CD4-positive, alpha-beta T cell treated with Interleukin-12 subunit alpha and Interleukin-12 subunit beta, for 1 hour (primary cell): ENCODE data around the gene ACTL6A.
"Not testable (repeated sequence)": the region's sequence is repeated elsewhere in the genome, so short reads cannot be mapped to it uniquely, and the experiment has no call there.

Experiments
- DNase-seq: peaks from one replicate; pipeline ENCODE4 v3.0.0-alpha.2; 2020

The ACTL6A gene

DNA sequence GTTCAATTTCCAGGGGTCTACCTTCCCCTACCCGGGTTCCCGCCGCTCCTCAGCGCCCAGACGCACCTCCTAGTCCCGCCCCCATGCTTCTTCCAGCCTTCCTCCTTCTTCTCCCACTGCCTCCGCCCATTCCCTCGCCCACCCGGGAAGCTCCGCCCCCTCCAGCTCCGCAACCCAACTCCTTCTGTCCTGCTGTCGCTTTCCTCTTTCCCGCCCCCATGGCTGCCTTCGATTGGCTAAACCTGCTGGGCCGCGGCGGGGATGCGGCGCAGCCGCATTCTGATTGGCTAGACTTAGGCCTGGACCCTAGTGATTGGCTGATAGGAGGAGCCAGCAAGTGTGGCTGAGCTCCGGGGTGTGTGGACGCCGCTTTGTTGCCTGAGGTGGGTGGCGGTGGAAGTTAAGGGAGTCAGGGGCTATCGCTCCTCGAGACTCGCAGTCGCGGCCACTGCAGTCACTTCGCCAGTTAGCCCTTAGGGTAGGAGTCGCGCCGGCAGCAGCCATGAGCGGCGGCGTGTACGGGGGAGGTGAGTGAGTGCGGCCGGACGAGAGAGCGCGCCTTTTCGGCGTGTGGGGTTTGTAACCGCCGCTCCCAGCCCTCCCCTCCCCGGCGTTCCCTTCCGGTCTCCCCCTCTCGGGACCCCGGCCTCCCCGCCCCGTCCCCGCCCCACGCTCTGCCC is at the start of gene ACTL6A:
TSS of gene ACTL6A (plus strand) at position 336 of the 680 bp plus-strand sequence. CDS start at position 503, 167 bp downstream.
- DNase-seq, result peak; percentile 98

DNA sequence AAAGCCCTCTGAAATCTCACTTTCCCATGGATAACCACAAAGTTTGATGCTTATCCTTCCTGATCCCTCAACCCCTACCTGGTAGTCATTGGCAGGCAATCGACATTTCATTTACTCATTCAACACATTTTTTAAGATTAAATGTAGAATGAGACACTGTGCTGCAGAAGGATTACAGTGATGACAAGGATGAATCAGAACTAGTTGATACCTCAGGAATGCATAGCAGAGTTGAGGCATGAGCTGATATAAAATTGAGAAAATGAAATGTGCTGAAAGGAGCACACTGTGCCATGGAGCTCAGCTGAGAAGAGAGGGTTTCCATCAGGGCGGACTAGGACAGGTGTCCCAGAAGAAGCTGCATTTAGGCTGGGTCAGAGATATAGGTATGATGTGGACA is 48.9 kb upstream of the ACTL6A start:
- no peak for DNase-seq

DNA sequence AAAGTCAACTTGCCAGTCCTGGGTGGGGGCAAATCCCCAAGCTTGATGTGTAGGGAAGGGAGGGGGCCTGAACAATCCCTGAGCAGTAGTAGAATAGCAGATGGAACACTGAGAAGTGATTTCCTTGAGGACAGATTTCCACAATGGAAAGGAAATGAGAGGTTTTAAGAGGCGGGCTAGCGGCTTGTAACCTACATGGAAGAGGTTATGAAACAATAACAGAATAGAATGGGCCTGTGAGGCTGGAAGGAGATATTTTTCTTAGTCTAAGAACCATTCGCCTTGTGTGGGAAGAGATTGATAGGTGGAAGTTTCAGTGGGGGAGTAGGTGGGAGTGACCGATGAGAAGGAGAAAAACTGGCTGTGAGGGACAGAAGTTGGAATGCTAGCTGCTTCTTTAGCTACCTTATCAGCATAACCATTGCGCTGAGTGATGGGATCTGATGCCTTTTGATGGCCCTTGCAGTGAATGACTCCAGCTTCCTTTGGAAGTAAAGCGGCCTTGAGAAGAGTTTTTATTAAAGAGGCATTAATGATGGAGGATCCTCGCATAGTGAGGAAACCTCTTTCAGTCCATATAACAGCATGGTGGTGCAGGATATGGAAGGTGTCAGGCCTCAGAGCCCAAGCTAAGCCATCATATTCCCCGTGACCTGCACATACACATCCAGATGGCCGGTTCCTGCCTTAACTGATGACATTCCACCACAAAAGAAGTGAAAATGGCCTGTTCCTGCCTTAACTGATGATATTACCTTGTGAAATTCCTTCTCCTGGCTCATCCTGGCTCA is 46.1 kb upstream of the ACTL6A start:
- DNase-seq, result not testable (repeated sequence)

DNA sequence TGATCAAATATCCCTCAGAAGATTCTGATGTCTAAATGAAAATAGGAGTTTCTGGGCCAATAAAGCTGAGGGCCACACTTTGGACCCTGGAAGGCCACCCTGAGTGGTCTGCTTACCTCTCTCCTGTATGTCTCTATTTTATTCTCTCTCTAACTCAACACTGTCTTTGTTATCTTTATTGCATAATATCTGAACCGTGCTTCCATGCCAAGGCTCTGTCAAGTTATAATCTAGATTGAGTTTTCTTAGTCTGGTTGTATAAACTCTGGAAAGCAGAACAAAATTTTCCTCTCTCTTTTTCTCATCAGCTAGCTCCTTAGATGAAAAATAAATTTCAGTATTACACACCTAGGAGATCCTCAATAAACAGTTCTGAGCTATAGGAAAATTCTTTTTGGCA is 36.2 kb upstream of the ACTL6A start:
- DNase-seq, result no peak

DNA sequence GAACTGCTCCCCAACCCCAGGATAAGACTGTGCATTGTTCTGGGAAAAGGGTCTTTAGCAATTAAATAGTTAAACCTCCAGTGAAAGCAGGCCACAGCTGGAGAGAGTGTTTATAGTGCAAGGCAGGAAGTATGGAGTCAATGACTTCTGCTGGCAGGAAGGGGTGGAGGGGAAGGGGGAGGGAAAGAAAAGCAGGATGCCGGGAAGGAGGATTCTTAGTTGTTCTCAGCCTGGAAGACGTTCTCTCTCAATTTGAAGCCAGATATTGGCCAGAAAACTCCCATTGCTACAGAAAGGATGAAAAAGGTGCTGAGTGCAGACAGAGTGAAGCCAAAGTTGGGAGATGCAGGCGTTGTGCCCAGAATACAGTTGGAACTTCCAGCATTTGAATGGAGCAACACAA is 35.7 kb upstream of the ACTL6A start:
- DNase-seq, result no peak

DNA sequence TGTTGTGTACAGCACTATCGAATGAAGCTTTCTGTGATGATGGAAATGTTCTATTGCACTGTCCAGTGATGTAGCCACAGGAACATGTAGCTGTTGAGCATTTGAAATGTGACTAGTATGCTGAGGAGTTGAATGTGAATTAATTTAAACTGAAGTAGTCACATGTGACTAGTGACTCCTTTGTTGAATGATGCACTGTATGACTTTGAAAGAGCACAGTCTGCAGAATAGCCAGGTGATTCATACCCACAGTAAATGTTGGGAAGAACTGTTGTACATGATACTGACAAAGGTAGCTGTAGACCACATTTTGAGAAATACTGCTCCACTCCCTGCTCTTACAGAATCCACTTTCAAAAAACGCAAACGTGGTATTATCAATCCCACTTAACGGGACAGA is 34.0 kb upstream of the ACTL6A start:
- no peak for DNase-seq

DNA sequence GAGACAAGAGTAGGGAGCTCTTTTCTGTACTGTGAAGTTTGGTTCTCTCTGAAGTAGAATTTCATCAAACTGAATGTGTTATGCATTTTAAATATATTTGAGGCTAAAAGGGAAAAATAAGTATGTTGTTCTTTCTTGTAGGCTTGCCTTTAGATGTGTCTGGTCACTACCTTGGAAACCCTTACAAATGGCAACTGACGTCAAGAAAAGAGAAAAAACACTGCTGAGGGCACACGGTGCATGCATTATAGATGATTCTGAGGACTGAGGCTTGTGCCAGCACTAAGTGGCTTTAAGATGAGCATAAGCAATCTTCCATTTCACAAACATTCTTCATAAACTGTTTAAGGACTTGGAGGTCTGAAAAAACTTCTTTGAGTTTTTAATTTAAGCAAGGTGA is 31.1 kb upstream of the ACTL6A start:
- DNase-seq, result no peak

DNA sequence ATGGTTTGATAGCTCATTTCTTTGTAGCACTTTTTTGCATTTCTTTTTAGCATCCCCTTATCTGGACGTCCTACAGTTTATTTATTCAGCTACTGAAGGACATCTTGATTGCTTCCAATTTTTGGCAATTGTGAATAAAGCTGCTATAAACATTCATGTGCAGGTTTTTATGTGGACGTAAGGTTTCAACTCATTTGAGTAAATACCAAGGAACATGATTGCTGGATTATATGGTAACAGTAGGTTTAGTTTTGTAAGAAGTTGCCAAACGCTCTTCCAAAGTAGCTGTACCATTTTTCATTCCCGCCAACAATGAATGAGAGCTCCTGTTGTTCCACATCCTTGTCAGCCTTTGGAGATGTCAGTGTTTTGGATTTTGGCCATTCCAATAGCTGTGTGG is 29.5 kb upstream of the ACTL6A start:
- DNase-seq, result no peak

DNA sequence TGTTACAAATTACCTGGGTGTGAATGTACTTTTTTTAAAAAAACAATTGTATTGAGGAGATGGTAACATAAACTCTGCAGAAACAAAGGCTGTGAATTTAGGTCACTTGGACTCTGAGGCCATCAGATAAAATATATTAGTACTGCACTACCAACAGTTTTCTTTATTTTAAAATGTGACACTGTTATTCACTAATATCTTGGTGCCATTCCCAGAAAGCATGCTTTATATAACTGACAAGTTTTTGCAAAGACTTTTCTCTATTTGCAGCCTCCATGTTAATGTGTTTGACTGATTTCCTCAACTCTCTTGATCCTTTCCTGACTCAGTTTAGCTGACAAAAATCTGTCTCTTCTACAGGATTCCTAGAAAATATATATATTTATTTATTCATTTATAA is 26.5 kb upstream of the ACTL6A start:
- no peak for DNase-seq

DNA sequence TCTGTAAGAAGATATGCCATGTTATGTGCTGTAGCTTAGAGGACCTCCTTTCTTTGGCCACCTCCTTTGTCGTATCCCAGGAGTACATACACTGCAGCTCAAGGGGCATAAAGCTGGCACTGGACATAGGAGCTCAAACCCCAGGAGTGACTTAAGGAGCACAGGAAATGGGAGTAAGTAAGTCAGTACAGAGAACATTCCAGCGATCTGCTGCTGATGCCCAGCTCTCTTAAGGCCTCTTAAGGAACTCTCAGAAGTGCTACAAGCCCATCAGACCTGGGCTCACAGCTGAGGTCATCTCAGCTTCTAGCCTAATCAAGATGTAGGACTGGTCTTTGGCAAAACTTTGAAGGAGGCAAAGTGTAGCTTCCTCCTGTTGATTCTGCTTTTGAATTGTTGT is 21.6 kb upstream of the ACTL6A start:
- DNase-seq, result no peak

DNA sequence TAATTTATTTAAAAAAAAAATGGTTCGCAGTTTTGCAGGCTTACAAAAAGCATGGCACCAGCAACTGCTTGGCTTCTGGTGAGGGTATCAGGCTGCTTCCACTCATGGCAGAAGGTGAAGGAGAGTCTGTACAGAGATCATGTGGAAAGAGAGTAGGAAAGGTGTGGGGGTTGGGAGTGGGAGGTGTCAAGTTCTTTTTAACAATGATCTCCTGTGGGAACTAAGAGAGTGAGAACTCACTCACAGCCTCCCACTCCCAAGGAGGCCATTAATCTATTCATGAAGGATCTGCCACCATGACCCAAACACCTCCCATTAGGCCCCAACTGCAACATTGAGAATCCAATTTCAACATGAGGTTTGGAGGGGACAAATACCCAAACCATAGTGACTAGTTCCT is 21.1 kb upstream of the ACTL6A start:
- DNase-seq, result no peak

DNA sequence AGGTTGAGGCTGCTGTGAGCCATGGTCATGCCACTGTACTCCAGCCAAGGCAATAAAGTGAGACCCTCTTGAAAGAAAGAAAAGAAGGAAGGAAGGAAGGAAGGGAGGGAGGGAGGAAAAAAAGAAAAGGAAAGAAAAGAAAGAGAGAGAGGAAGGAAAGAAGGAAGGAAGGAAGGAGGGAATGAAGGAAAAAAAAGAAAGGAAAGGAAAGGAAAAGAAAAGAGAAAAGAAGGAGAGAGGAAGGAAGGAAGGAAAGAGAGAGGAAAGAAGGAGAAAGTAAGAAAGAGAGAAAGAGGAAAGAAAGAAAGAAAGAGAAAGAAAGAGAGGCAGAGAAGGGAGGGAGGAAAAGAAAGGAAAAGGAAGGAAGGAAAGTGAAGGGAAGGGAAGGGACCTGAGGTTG is 20.4 kb upstream of the ACTL6A start:
- no peak for DNase-seq

DNA sequence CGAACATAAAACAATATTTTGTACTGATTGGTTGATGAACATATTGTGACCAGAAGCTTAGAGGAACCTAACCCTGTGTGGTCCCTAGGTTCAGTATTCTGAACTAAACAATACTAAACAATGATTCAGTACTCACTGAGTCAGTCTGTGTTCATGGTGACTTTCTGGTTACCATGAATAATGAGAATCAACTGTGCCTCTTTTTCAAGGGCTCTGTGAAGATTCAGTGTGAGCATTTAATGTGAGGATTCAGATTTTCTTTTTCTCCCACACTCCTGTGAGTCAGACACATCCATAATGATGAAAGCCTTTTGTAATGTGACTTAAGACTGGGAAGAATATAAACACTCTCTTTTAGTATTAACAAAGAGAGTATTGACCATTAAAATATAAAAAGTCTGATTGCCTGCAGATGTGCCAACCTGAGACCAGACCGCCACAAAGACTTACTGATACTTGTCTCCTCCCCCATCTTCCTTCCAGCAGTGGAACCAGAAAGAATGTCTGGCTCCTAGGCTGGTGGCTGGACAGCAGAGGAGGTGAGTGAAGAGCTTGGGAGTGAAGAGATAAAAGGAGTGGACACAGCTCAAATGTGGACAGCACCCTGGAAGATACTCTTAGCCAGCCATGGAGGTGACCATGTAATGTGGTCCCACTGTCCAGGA is 17.6 kb upstream of the ACTL6A start:
- no peak for DNase-seq

DNA sequence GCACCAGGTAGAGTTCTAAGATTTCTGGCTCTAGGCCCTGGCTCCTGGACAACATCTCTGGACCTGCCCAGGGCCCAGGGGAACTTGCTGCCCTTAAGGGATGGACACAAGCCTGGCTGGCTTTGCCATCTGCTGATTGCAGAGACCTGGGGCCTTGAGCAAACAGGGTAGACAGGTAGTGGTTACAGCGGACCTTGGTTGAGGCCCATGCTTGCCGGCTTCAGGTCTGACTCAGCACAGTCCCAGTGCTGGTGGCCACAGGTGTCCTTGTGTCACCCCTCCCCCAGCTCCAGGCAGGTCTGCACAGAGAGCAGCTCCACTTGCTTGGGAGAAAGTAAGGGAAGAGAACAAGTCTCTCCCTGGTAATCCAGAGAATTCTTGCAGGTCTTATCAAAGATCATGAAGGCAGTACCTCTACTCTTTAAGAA is 15.9 kb upstream of the ACTL6A start:
- no peak for DNase-seq

DNA sequence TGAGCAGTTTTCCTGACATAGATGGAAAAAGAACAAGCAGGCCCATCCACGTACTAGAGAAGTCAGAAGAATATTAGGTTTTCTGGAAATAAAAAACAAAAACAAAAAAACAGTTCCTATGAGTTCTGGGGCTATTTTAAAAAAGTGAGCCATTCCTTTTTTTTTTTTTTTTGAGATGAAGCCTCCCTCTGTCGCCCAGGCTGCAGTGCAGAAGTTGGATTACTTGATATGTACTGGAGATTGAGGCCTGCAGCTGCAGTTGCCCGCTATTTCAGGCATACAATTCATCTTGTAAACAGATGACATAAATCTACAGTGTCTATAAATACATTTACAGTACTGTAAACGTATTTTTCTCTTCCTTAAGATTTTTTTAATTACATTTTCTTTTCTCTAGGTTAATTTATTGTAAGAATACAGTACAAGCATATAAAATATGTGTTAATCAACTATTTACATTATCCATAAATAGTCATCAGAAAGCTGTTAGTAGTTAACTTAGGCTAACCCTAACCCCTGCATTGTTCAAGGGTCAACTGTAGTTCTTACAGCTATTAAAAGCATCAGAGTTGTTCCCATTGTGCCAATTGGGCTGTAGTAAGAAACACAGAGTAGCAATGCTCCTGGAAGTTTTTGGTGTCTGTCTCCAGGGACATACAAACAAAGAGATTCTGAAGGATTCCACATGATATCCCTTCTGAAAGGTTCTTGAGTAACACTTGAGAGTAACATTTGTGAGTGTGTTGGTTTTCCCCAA is 11.2 kb upstream of the ACTL6A start:
- DNase-seq, result no peak

DNA sequence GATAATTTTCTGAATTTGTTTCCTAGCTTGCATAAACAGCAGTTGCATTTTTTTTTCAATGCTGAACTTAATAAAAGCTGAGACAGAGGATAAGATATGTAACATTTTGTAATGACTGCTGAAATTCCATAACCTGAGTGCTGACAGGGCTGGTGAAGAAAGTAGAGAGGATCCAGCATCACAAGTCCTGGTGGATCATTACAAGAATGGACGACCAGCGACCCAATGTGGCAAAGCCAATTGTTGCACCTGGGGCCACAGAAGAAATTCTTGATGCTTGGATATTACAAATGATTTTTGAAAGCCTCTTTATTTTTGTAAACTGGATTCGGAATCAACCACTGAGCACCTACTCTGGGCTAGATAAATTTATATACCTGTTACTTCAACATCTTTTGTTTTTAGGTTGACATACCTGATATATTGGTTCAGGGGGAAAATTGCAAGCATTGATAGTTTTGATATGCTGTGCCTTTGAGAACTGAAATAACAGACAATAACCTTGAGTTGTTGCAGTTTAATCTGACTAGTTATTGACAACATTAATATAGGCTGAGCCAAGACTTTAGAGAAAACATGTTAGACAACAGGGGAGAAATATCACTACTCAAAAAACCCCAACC is 3.9 kb upstream of the ACTL6A start:
- peak; percentile 49 for DNase-seq

DNA sequence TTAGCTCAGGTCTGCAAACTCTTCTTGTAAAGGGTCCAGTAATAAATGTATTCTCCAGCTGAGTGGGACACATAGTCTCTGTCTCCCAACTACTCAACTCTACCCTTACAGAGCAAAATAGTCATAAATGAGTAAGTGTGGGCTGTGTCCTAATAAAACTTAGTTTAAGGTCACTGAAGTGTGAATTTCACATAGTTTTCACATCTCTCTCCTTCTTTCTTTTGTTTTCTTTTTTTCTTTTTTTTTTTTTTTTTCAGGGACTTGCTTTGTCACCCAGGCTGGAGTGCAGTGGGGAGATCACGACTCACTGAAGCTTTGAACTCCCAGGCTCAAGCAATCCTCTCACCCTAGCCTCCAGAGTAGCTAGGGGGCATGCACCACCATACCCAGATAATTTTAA is 1.9 kb upstream of the ACTL6A start:
- no peak for DNase-seq

DNA sequence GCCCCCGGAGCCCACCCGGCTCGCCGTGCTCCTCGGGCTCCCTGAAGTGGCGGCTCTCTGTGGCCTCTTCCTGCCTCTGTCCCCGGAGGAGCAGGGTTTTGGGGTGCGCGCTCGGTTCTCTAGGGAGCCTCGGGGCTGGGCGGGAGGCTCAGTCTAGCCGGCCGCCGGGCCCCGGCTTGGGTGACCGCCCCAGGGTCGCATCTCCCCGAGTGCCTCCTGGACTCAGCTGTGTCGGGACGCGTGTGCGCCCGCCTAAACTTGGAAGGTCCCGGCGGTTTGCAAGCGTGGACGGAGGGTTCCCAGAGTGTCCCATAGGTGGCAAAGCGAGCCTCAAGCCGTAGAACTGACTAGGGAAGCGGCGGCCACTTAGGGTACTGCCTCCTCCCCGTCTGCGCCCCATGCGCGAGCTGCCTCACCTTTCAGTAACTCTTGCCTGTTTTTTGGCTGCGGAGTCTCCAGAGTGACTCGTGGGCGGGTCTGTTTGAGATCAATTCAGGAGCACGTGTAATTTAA is 601 bp downstream of the ACTL6A start:
- peak; percentile 65 for DNase-seq

DNA sequence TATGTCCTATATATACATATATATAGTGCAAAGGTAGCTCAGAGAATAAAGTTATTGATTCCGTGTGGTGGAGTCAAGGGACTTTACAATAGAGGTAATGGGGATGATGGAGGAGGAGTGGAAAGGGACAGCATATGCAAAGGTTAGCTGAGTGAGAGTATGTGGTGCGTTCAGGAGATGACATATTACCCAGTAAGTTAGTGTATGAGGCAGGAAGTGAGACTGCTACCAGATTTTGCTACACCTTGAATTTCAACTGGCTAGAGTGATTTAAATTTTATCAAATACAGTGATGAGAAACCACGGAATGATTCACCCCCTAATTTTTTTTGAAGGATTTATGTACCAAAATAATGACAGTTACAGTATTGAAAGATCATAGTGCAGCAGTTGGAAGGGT is 2.8 kb downstream of the ACTL6A start:
- DNase-seq, result no peak

DNA sequence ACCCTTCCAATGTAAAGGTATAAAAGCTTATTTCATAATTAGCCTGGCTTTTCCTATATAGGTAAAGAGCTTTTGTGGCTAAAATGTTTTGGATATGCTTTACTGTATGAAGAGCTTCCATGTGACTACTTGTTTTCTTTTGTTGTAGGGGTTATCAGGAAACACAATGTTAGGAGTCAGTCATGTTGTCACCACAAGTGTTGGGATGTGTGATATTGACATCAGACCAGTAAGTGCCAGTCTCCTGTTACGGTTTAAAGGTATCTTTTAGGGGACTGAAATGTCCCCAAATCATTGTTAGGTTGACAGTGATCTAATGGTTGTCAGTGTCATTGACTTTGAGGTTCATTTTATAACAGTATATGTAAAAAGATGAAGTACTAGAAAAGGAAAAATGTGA is 18.3 kb downstream of the ACTL6A start:
- no peak for DNase-seq

DNA sequence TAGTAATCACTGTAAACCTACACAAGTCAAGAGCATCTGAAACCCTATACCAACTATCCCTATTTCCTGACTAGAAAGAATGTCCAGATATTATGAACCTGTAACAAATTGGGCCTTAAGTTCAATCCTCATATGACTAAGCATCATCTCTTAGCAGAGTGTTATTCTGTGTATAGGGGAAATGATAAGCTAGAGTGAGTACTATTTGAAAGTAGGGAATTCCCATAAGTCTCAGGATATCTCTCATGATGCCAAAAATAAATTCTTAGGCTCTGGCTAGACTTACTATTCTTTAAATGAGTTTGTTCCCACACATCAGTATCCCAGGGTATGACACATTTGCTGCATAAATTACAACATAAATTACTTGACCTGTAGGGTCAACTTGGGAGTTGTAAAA is 26.4 kb downstream of the ACTL6A start:
- no peak for DNase-seq

DNA sequence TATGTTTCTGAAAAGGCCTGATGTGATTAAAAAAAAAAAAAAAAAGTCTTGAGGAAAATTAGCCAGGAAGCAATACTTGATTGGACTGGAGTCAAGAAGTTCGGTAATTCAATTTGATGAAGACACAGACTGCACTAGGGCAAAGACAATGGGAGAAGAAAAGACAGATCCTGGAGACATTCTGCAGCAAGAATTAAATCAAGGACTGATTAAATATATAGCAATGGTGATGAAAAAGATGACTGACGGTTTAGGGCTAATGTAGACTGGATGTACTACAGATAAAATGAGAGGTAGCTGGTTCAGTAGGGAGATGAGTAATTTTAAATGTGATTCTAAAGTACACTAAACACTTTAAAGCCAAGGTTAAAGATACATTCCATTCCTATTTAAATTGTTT is 27.9 kb downstream of the ACTL6A start:
- no peak for DNase-seq

DNA sequence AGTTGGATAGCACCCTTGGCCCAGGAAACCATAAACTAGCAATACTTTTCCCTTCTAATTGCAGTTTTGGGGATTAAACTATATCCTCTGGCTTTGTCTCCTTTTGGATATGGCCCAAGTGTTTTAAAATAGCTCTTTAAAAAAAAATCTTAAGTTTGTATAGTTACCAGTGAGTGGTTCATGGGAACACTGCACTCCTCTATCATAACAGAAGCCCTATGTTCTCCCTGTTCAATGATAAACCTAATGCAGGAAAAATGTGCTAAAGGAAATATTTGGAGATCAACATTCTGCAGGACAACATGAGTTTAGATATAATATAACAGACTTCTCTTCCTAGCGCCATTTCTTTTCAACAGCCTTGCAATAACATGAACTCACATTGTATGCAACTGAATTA is 28.6 kb downstream of the ACTL6A start:
- no peak for DNase-seq
